GM21528 (cell line): ENCODE measurements around the gene SGF29.
"Not testable (repeated sequence)": the region's sequence is repeated elsewhere in the genome, so short reads cannot be mapped to it uniquely, and the experiment has no call there.

Experiments used
- ATAC-seq: cut with Tn5 transposase; IDR thresholded peaks from one replicate; pipeline ENCODE4 v1.9.1; 2021; ENCODE audit warnings: mild to moderate bottlenecking, moderate library complexity; ENCODE audit not compliant: unreplicated experiment, low FRiP score

The SGF29 gene

GRCh38 chr16:28592511-28592910, 38.8 kb downstream of the SGF29 start:
- no peak for ATAC-seq

GRCh38 chr16:28592979-28593553, 39.3 kb downstream of the SGF29 start:
- no peak for ATAC-seq

- not testable (repeated sequence) for ATAC-seq
Measured at GRCh38 chr16:28595451-28595850, 41.7 kb downstream of the SGF29 start.

GRCh38 chr16:28596115-28596630, 42.5 kb downstream of the SGF29 start:
- no peak for ATAC-seq

- no peak for ATAC-seq
Measured at GRCh38 chr16:28596840-28597691, 43.3 kb downstream of the SGF29 start, which contains the start of gene SULT1A2. SULT1A2 (minus strand) TSS chr16:28597050; CDS start chr16:28595930, 1,120 bp downstream.

- ATAC-seq: no peak
Measured at GRCh38 chr16:28597692-28598261, 44.1 kb downstream of the SGF29 start.

GRCh38 chr16:28599377-28600285, 45.9 kb downstream of the SGF29 start:
- peak; percentile 58 for ATAC-seq

GRCh38 chr16:28600965-28601364, 47.2 kb downstream of the SGF29 start:
- ATAC-seq: not testable (repeated sequence)

GRCh38 chr16:28601589-28601988, 47.9 kb downstream of the SGF29 start:
- not testable (repeated sequence) for ATAC-seq

- not testable (repeated sequence) for ATAC-seq
Measured at GRCh38 chr16:28602062-28602461, 48.3 kb downstream of the SGF29 start.

- ATAC-seq: no peak
Measured at GRCh38 chr16:28602529-28602928, 48.8 kb downstream of the SGF29 start.

- ATAC-seq: no peak
Measured at GRCh38 chr16:28603381-28604185, 49.9 kb downstream of the SGF29 start.

GRCh38 chr16:28604186-28604565, 50.5 kb downstream of the SGF29 start:
- no peak for ATAC-seq

- no peak for ATAC-seq
Measured at GRCh38 chr16:28606291-28607115, 52.8 kb downstream of the SGF29 start.

- ATAC-seq: no peak
Measured at GRCh38 chr16:28607116-28607623, 53.5 kb downstream of the SGF29 start.

- ATAC-seq: not testable (repeated sequence)
Measured at GRCh38 chr16:28607681-28608495, 54.2 kb downstream of the SGF29 start.

- not testable (repeated sequence) for ATAC-seq
Measured at GRCh38 chr16:28608496-28608808, 54.7 kb downstream of the SGF29 start.
